ENCODE data around the gene RFT1.
A peak's percentile ranks its signal among the peaks of the same experiment; 100 is the strongest.

GRCh38 chr3:53046171-53047170 is 83.8 kb downstream of the RFT1 start:
- TF ChIP-seq CTCF (IDR thresholded peaks at IDR 0.05): peak in 4 of 6 experiments; percentile 31 to 48 (median 38)
- peak in 1 of 2 donors; percentile 4 for TF ChIP-seq POLR2A (IDR thresholded peaks at IDR 0.05)
